Astrocyte (in vitro differentiated cells and primary cell): ENCODE data around the gene USP54. TPM values are rescaled to one million over a fixed set of nuclear protein-coding genes. Genes with fewer than 3 reads are reported as not detected.

ENCODE experiments used
- total RNA-seq: library from RNA; stranded (reverse); gene quantifications from 2 replicates; pipeline ENCODE4 v1.2.1, GENCODE V29; 2021

USP54 gene
- total RNA-seq, 1 donor from 2014 or later, result 85.9 TPM

Other genes with a start within 250 kb of the USP54 start
- 1.2 and 1.3 TPM in 2 replicates for gene CFAP70, start 232.5 kb downstream of the USP54 start, total RNA-seq
- 74.7 and 79.6 TPM in 2 replicates for gene ANXA7, start 177.3 kb downstream of the USP54 start, total RNA-seq
- gene MSS51, start 157.8 kb downstream of the USP54 start, total RNA-seq, result 0.87 and 1.1 TPM in 2 replicates
- 29.2 and 30.8 TPM in 2 replicates for gene PPP3CB, start 95.3 kb downstream of the USP54 start, total RNA-seq
- gene MYOZ1, start 50.1 kb upstream of the USP54 start, total RNA-seq, result 2.2 TPM in 2 replicates
- gene SYNPO2L, start 64.7 kb upstream of the USP54 start, total RNA-seq, result 1.0 and 1.2 TPM in 2 replicates
- gene AGAP5, start 106.8 kb upstream of the USP54 start, total RNA-seq, result 3.4 and 5.1 TPM in 2 replicates
- 96.1 and 99.0 TPM in 2 replicates for gene SEC24C, start 153.0 kb upstream of the USP54 start, total RNA-seq
- gene CHCHD1, start 190.7 kb upstream of the USP54 start, total RNA-seq, result 24.0 and 25.3 TPM in 2 replicates
- 70.2 and 70.7 TPM in 2 replicates for gene ZSWIM8, start 194.3 kb upstream of the USP54 start, total RNA-seq
- gene NDST2, start 220.3 kb upstream of the USP54 start, total RNA-seq, result 16.2 and 21.5 TPM in 2 replicates